Spleen (tissue), 11 donors: ENCODE results near the gene HBA2. TPM values are rescaled to one million over a fixed set of nuclear protein-coding genes. Genes with fewer than 3 reads are reported as not detected.
"Not testable (repeated sequence)": the region's sequence is repeated elsewhere in the genome, so short reads cannot be mapped to it uniquely, and the experiment has no call there.

Experiments
- DNase-seq: peaks from one replicate; pipeline ENCODE4 v3.0.0-alpha.2; 2020
- H3K27ac ChIP-seq, 8 donors: fragments of 200-600 bp; sonication (generic) in 7 of 8; 1 replicate in 4 of 8; 2 replicates in 4 of 8; pipeline versions ENCODE4 v1.5.0 to v1.8.0; 2016 to 2021; ENCODE audit warnings: inconsistent platforms in 4 of 8, mild to moderate bottlenecking in 4 of 8, moderate library complexity in 1 of 8
- H3K27me3 ChIP-seq, 7 donors: fragments of 200-600 bp; sonication (generic) in 6 of 7; replicated peaks in 1 of 7; 1 replicate in 4 of 7; 2 replicates in 3 of 7; pipeline versions ENCODE4 v1.5.0 to v1.8.0; 2016 to 2021; ENCODE audit warnings: inconsistent platforms in 3 of 7, mild to moderate bottlenecking in 1 of 7
- H3K36me3 ChIP-seq, 6 donors: fragments of 200-600 bp; sonication (generic) in 5 of 6; 1 replicate in 4 of 6; 2 replicates in 2 of 6; pipeline versions ENCODE4 v1.5.0 to v1.8.0; 2016 to 2021; ENCODE audit warnings: inconsistent platforms in 2 of 6
- H3K4me1 ChIP-seq, 6 donors: fragments of 200-600 bp; sonication (generic) in 5 of 6; 1 replicate in 3 of 6; 2 replicates in 3 of 6; pipeline versions ENCODE4 v1.5.0 to v1.8.0; 2016 to 2021; ENCODE audit warnings: inconsistent platforms in 3 of 6
- H3K4me3 ChIP-seq, 8 donors: fragments of 200-600 bp; sonication (generic) in 7 of 8; 1 replicate in 4 of 8; 2 replicates in 4 of 8; pipeline versions ENCODE4 v1.5.0 to v1.8.0; 2016 to 2021; ENCODE audit warnings: inconsistent platforms in 4 of 8, mild to moderate bottlenecking in 4 of 8, moderate library complexity in 2 of 8
- H3K9me3 ChIP-seq, 8 donors: fragments of 200-600 bp; sonication (generic) in 7 of 8; 1 replicate in 4 of 8; 2 replicates in 4 of 8; pipeline versions ENCODE4 v1.5.0 to v1.8.0; 2016 to 2021; ENCODE audit warnings: inconsistent platforms in 4 of 8
- POLR2A ChIP-seq, 3 donors: fragments of 450-650 bp; IDR thresholded peaks; one replicate each; pipeline ENCODE4 v1.5.1; 2017; ENCODE audit warnings: antibody characterized with exemption in 3 of 3, mild to moderate bottlenecking in 1 of 3
- POLR2AphosphoS5 ChIP-seq, 3 donors: sonication (generic); formaldehyde crosslinking; IDR thresholded peaks; one replicate each; pipeline ENCODE4 v1.5.1; 2017; ENCODE audit warnings: antibody characterized with exemption in 3 of 3
- WGBS, 5 donors: extraction: QIAGEN DNeasy Blood & Tissue Kit in 3 of 5; methylation state at CpG; one replicate each; pipeline versions ENCODE4 v1.1.5 to v1.1.7; 2013 to 2018; 5-methylcytosine and 5-hydroxymethylcytosine counted together
- intact Hi-C: fragments of 100-400 bp; cut with DNase I; formaldehyde crosslinking; loops from one replicate; pipeline ENCODE4 v1.15.0; 2023; ENCODE audit warnings: low total_unique reads
- polyA plus RNA-seq, 3 donors: library from polyadenylated mRNA; stranded (reverse); fragments of 200-250 nt; gene quantifications; one replicate each; pipeline ENCODE4 v1.2.1, GENCODE V29; 2013
- total RNA-seq, 7 donors: library from RNA; depleted of rRNA in 3 of 7; stranded (reverse); fragments of >200 nt in 3 of 7; fragmentation: NEBNext Ultra II Directional in 4 of 7; extraction: Animal tissue kit (Norgen Biotek cat#: 25700) in 4 of 7; gene quantifications; one replicate each; pipeline versions ENCODE4 v1.1.0 to v1.2.1, GENCODE V29; 2016 to 2021
- TF ChIP-seq, protein P1 (sequence below), 11 experiments: fragments of 200-600 bp in 7 of 11; fragments of 450-650 bp in 4 of 11; sonication (generic) in 4 of 11; IDR thresholded peaks in 8 of 11; conservative IDR thresholded peaks in 3 of 11; 1 replicate in 7 of 11; 2 replicates in 4 of 11; pipeline versions ENCODE4 v1.4.0 to v1.8.0; 2016 to 2021; ENCODE audit warnings: antibody characterized with exemption in 11 of 11, inconsistent platforms in 4 of 11, mild to moderate bottlenecking in 1 of 11
- donor health status: healthy with polysubstance abuse.
- donor health status: DM: no; HTN: no; CAD: no; lungs with moderate emphysema.
- donor health status: DM: no; HTN: no; CAD: no.
- donor health status: Bipolar disorder and iron deficiency.
- donor health status: healthy.
- donor health status: DM: no; HTN: no; CAD: no.
- donor health status: DM: yes; HTN: yes; CAD: no.

The HBA2 gene
- total and polyA plus RNA-seq, 10 donors, result 256 to 16,395 (median 3,722) TPM

DNA sequence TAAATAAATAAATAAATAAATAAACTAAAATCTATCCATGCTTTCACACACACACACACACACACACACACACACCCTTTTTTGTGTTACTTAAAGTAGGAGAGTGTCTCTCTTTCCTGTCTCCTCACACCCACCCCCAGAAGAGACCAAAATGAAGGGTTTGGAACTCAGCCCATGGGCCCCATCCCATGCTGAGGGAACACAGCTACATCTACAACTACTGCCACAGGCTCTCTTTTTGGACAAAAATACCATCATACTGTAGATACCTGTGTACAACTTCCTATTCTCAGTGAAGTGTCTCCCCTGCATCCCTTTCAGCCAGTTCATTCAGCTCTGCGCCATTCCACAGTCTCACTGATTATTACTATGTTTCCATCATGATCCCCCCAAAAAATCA, 1.9 kb upstream of the HBA2 start:
- H3K27me3 ChIP-seq, result peaks cover 0 to 91% (median 70%) of the 10 kb centered on the region in 7 donors

GRCh38 chr16:173211-173854, 657 bp downstream of the HBA2 start:
- Histone ChIP-seq H3K27me3 (peaks cover 5 to 88% (median 58%) of the 10 kb centered on the region in 7 donors), H3K4me1 (peaks cover 0 to 31% (median 3%) of the 10 kb centered on the region in 6 donors)
- H3K4me3 ChIP-seq, DNase-seq, intact Hi-C loops, H3K36me3 ChIP-seq, H3K27ac ChIP-seq, H3K9me3 ChIP-seq: not testable (repeated sequence)
- 7 to 14% (median 9%) methylated on average over 18 to 30 of the region's 44 CpGs for WGBS, 5 donors

More for the DNA sequence above, 1.9 kb upstream of the HBA2 start:
- Histone ChIP-seq H3K4me3 (no peak overlapping the region), H3K9me3 (no peaks in the 10 kb centered on the region), H3K36me3 (no peaks in the 10 kb centered on the region), H3K27ac (no peak overlapping the region), H3K4me1 (peaks cover 7 to 33% (median 12%) of the 10 kb centered on the region in 6 donors)
- DNase-seq, result no peak
- TF ChIP-seq, protein P1, sequence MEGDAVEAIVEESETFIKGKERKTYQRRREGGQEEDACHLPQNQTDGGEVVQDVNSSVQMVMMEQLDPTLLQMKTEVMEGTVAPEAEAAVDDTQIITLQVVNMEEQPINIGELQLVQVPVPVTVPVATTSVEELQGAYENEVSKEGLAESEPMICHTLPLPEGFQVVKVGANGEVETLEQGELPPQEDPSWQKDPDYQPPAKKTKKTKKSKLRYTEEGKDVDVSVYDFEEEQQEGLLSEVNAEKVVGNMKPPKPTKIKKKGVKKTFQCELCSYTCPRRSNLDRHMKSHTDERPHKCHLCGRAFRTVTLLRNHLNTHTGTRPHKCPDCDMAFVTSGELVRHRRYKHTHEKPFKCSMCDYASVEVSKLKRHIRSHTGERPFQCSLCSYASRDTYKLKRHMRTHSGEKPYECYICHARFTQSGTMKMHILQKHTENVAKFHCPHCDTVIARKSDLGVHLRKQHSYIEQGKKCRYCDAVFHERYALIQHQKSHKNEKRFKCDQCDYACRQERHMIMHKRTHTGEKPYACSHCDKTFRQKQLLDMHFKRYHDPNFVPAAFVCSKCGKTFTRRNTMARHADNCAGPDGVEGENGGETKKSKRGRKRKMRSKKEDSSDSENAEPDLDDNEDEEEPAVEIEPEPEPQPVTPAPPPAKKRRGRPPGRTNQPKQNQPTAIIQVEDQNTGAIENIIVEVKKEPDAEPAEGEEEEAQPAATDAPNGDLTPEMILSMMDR (IDR thresholded peaks at IDR 0.05 in 8 of 11, conservative IDR thresholded peaks at IDR 0.05 in 3 of 11), result no peak
- TF ChIP-seq POLR2A (IDR thresholded peaks at IDR 0.05) (no peak), POLR2AphosphoS5 (IDR thresholded peaks at IDR 0.05) (no peak)
- WGBS, 5 donors, result 31 to 97% (median 51%) methylated on average over 1 of the region's 1 CpG
- intact Hi-C loops, result no loop called here

DNA sequence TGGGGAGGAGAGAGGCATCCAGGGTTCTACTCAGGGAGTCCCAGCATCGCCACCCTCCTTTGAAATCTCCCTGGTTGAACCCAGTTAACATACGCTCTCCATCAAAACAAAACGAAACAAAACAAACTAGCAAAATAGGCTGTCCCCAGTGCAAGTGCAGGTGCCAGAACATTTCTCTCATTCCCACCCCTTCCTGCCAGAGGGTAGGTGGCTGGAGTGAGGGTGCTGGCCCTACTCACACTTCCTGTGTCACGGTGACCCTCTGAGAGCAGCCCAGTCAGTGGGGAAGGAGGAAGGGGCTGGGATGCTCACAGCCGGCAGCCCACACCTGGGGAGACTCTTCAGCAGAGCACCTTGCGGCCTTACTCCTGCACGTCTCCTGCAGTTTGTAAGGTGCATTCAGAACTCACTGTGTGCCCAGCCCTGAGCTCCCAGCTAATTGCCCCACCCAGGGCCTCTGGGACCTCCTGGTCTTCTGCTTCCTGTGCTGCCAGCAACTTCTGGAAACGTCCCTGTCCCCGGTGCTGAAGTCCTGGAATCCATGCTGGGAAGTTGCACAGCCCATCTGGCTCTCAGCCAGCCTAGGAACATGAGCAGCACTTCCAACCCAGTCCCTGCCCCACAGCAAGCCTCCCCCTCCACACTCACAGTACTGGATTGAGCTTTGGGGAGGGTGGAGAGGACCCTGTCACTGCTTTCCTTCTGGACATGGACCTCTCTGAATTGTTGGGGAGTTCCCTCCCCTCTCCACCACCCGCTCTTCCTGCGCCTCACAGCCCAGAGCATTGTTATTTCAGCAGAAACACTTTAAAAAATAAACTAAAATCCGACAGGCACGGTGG, 1.5 kb downstream of the HBA2 start:
- H3K4me1 ChIP-seq, result peaks cover 0 to 31% (median 3%) of the 10 kb centered on the region in 6 donors
- H3K27ac ChIP-seq, intact Hi-C loops, H3K36me3 ChIP-seq, H3K4me3 ChIP-seq, DNase-seq, H3K9me3 ChIP-seq: not testable (repeated sequence)
- peaks cover 7 to 88% (median 58%) of the 10 kb centered on the region in 7 donors for H3K27me3 ChIP-seq
- 7 to 24% (median 16%) methylated on average over 4 to 8 of the region's 13 CpGs for WGBS, 5 donors

GRCh38 chr16:175011-175949, 2.6 kb downstream of the HBA2 start:
- H3K27ac ChIP-seq, result no peak overlapping the region
- peaks cover 7 to 89% (median 61%) of the 10 kb centered on the region in 7 donors for H3K27me3 ChIP-seq
- no peaks in the 10 kb centered on the region for H3K9me3 ChIP-seq
- no peak for DNase-seq
- TF ChIP-seq, protein P1 (IDR thresholded peaks at IDR 0.05 in 8 of 11, conservative IDR thresholded peaks at IDR 0.05 in 3 of 11), result no peak
- no peak for TF ChIP-seq POLR2AphosphoS5 (IDR thresholded peaks at IDR 0.05)
- TF ChIP-seq POLR2A (IDR thresholded peaks at IDR 0.05), result no peak
- 11 to 23% (median 17%) methylated on average over 7 to 8 of the region's 8 CpGs for WGBS, 5 donors
- peaks cover 0 to 38% (median 8%) of the 10 kb centered on the region in 6 donors for H3K4me1 ChIP-seq
- H3K4me3 ChIP-seq, result no peak overlapping the region
- intact Hi-C loops, result no loop called here
- H3K36me3 ChIP-seq, result no peaks in the 10 kb centered on the region

- H3K36me3 ChIP-seq, H3K27ac ChIP-seq, H3K9me3 ChIP-seq, DNase-seq, intact Hi-C loops: not testable (repeated sequence)
- Histone ChIP-seq H3K4me1 (peaks cover 7 to 45% (median 16%) of the 10 kb centered on the region in 6 donors), H3K27me3 (peaks cover 7 to 89% (median 63%) of the 10 kb centered on the region in 7 donors), H3K4me3 (peak overlapping the region in 1 of 8 donors; percentile 51)
- 1 to 2% (median 2%) methylated on average over 12 to 27 of the region's 39 CpGs; no CpG with 5 or more reads in 2 of the 5 donors for WGBS, 5 donors
These were observed 3.3 kb downstream of the HBA2 start for GRCh38 chr16:176006-176405.

DNA sequence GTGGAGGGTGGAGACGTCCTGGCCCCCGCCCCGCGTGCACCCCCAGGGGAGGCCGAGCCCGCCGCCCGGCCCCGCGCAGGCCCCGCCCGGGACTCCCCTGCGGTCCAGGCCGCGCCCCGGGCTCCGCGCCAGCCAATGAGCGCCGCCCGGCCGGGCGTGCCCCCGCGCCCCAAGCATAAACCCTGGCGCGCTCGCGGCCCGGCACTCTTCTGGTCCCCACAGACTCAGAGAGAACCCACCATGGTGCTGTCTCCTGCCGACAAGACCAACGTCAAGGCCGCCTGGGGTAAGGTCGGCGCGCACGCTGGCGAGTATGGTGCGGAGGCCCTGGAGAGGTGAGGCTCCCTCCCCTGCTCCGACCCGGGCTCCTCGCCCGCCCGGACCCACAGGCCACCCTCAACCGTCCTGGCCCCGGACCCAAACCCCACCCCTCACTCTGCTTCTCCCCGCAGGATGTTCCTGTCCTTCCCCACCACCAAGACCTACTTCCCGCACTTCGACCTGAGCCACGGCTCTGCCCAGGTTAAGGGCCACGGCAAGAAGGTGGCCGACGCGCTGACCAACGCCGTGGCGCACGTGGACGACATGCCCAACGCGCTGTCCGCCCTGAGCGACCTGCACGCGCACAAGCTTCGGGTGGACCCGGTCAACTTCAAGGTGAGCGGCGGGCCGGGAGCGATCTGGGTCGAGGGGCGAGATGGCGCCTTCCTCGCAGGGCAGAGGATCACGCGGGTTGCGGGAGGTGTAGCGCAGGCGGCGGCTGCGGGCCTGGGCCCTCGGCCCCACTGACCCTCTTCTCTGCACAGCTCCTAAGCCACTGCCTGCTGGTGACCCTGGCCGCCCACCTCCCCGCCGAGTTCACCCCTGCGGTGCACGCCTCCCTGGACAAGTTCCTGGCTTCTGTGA, 4.1 kb downstream of the HBA2 start, which contains the start of gene HBA1:
HBA1 (plus strand) TSS at position 204 of the 906 bp plus-strand sequence; CDS start at position 241, 37 bp downstream.
- H3K4me1 ChIP-seq, result peaks cover 11 to 52% (median 22%) of the 10 kb centered on the region in 6 donors
- DNase-seq, H3K27ac ChIP-seq, H3K36me3 ChIP-seq, H3K9me3 ChIP-seq, intact Hi-C loops: not testable (repeated sequence)
- 5 to 18% (median 8%) methylated on average over 10 to 42 of the region's 88 CpGs for WGBS, 5 donors
- H3K4me3 ChIP-seq, result peak within 1 kb of the TSS in 1 of 8 donors; percentile 51
- H3K27me3 ChIP-seq, result peaks cover 7 to 87% (median 59%) of the 10 kb centered on the region in 7 donors
